HG02798 (cell line): ENCODE results near the gene TSPAN33.
A peak's percentile ranks its signal among the peaks of the same experiment; 100 is the strongest.

Experiments
- ATAC-seq: cut with Tn5 transposase; IDR thresholded peaks from one replicate; pipeline ENCODE4 v1.9.1; 2021; ENCODE audit warnings: mild to moderate bottlenecking; ENCODE audit not compliant: unreplicated experiment, poor library complexity

TSPAN33 gene

GRCh38 chr7:129134356-129134987 lies 10.0 kb upstream of the TSPAN33 start:
- no peak for ATAC-seq

GRCh38 chr7:129136887-129137642 lies 7.4 kb upstream of the TSPAN33 start:
- no peak for ATAC-seq

DNA sequence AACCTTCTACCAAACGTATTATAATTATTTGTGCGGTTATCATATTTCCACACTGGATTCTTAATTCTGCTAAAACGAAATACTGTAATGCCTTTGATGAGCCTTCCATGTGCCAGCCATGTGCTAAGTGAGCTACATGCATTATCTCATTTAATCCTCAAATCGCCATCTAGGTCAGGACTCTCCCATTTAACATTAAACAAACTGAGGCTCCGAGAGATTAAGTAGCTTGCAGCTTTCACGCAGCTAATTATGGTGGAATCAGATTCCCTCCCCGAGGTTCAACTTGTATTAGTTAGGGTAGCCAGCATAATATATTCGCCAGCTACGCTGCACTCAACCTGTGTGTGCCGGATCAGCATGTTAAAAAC lies 798 bp upstream of the TSPAN33 start:
- ATAC-seq, result no peak

DNA sequence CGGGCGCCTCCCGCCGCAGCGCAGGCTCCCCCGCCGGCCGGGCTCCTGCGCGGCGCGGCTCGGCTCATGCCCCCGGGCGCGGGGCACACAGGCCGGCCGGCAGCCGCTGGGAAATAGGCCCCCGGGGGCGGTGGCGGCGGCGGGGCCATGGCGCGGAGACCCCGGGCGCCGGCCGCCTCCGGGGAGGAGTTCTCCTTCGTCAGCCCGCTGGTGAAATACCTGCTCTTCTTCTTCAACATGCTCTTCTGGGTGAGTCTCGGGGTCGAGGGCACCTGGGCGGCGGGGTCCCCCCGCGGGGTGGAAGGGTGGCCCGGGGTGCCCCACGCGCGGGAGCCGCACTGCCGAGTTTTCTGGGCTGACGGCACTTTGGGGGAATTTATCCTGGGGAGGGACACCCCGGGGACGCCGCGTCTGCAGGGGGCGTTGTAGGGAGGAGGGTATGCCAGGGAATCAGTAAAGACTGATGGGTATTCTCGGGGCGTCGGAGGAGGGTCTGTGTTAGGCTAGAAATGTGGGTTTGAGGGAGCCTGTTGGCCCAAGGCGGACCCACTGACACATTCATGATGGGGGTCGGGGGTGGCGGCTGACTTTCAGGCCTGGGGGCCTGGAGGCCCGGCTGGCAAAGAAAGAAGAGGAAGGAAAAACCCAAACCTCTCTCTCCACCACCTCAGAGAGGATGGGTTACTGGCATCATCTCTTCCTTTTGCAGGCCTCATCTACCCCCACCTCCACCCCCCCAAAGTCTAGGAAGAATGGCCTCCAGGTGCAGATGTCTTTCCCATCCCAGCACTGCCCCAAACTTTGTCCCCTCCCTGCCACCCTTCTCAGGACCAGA lies 544 bp downstream of the TSPAN33 start:
- ATAC-seq, result peak; percentile 18

GRCh38 chr7:129146237-129146979 lies 1.9 kb downstream of the TSPAN33 start:
- ATAC-seq, result peak; percentile 63

- no peak for ATAC-seq
These were observed 3.2 kb downstream of the TSPAN33 start for GRCh38 chr7:129147731-129148130.

DNA sequence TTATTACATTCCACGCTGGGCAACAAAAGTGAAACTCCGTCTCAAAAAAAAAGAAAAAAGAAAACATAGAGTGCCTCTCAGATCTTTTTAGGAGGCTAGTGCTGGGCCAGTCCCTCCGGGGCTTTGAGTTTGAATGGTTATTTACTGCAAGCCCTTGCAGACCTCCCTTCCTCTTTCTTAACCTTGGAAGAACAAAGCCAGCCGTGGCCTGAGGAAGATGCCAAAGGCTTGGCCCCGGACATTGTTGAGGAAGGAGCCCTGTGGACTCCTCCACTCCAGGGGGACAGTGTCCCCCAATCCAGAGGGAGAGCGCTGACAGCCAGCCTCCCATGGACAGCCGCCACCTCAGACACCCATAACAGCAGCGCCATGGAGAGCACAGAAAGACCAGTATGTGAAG lies 5.0 kb downstream of the TSPAN33 start:
- ATAC-seq, result no peak

DNA sequence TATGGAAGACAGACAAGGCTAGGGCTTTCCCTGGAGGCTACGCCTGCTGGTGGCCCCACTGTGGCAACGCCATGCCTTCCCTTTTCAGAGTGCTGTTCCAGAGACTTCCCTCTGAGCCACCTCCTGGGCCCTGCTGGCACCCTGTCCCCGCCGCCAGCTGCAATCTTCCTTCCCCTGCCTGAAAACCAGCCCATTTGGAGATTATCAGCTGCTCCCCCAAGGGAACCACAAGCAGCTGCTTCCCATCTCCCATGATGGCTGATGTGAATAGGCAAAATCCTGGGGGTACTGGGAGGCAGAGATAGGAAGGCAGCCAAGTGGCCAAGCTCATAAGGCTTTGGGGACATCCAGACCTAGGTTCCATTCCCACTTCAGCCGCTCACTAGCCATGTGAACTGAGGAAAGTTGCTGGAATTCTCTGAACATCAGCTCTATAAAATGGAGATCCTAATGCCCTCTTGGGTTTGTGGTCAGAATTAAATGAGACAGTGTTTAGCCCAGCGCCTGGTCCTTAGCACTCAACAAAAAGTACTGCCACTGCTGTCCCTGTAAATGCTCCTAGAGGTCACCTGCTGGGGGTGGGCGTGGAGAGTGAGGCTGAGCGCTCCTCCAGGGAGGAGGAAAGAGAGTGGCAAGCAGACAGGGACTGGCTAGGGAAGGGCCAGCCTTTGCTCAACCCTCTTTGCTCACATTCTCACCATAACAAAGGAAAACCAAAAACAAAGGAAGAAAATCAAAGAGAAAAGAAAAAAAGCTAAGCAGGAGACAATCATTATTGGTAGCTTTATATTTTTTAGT lies 5.9 kb downstream of the TSPAN33 start:
- no peak for ATAC-seq

DNA sequence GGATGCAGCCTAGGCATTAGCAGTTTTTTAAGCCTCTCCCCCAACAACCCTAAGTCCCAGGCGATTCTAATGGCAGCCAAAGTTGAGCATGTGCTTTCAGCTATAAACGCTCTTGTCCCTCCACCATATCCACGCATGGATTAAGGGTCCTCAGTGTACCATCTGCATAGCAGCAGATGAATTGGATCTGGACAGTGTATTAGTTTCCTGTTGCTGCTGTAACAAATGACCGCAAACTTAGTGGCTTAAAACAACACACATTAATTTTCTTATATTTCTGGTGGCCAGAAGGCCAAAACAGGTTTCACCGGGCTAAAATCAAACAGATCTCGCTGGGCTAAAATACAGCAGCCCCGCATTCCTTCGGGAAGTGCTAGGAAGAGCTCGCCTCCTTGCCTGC lies 13.1 kb downstream of the TSPAN33 start:
- no peak for ATAC-seq

- no peak for ATAC-seq
These were observed 15.0 kb downstream of the TSPAN33 start for GRCh38 chr7:129159539-129159938.

DNA sequence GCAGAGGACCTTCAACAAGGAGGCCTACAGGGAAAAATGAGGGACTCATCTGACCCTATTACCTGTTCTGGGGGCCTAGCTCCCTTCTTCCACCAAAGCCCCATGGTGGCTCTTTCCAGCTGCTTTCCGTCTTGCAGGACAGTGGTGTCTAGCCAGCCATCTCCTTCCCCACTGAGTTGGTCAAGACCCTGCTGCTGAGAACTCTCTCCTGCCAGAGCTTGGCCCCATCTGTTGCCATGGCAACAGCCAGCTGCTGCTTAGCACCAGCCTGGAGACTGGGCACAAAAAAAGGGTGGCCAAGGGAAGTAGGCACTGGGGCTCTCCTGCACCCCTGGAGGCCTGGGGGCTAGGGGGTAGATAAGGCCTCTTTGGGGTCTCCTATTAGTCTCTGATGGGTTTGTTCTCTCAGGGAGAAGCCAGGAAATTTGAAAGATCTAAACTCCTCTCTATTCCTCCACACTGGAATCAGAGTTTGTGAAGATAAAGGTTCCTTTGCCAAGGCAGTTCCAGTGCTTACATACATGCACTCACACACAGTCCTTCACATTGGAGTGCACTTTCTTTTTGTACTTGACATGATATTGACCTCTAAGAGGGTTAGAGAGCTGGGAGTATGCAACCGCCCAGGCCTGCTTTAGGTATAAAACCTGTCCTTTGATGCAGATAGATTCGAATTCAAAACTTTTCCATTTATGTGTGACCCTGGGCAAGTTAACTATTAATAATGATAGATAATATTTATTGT lies 15.8 kb downstream of the TSPAN33 start:
- ATAC-seq, result no peak

GRCh38 chr7:129161524-129162225 lies 17.2 kb downstream of the TSPAN33 start:
- no peak for ATAC-seq

DNA sequence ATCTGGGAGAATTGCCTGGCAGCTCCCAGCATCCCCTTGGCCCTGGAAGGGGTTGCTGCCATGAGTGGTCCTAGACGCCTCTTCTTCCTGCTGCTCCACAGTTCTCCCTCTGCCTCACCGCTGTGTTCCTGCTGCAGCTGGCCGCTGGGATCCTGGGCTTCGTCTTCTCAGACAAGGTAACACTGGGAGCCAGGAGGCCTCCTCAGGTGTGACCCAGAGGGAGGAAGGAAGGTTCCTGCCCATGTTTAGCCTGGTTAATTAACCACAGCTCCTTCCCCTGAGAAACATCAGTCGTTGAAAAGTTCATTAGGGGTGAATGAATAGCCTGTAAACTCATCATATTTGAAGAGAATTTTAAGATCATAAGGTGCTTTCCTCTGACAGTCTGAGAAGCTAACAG lies 18.2 kb downstream of the TSPAN33 start:
- ATAC-seq, result no peak

DNA sequence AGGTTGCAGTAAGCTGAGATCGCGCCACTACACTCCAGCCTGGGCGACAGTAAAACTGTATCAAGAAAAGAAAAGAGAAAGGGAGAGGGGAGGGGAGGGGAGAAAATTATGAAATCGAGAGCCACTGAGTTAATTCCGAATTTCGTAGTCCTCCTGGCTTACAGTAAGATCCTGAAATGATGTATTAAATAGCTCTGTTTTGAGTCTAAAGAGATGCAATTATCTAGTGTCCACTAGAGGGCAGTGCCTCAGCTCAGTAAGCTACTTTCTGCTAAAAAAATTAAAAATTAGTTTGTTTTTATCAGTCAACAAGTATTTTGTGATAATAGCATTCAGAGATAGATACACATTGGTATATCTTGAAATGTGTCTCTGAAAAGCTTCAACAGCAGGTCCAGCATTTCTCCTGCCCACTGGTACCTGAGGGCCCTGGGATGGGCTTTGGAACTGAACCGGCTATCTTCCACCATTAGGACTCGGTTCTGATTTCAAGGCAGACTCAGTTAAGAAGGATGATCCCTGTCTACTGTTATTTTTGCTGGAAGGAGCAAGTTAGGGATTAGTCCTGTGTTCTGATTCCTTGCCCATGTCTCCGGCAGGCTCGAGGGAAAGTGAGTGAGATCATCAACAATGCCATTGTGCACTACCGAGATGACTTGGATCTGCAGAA lies 19.5 kb downstream of the TSPAN33 start:
- ATAC-seq, result no peak

GRCh38 chr7:129166745-129167144 lies 22.2 kb downstream of the TSPAN33 start:
- ATAC-seq, result peak; percentile 45

- no peak for ATAC-seq
These were observed 23.3 kb downstream of the TSPAN33 start for GRCh38 chr7:129167817-129168216.

DNA sequence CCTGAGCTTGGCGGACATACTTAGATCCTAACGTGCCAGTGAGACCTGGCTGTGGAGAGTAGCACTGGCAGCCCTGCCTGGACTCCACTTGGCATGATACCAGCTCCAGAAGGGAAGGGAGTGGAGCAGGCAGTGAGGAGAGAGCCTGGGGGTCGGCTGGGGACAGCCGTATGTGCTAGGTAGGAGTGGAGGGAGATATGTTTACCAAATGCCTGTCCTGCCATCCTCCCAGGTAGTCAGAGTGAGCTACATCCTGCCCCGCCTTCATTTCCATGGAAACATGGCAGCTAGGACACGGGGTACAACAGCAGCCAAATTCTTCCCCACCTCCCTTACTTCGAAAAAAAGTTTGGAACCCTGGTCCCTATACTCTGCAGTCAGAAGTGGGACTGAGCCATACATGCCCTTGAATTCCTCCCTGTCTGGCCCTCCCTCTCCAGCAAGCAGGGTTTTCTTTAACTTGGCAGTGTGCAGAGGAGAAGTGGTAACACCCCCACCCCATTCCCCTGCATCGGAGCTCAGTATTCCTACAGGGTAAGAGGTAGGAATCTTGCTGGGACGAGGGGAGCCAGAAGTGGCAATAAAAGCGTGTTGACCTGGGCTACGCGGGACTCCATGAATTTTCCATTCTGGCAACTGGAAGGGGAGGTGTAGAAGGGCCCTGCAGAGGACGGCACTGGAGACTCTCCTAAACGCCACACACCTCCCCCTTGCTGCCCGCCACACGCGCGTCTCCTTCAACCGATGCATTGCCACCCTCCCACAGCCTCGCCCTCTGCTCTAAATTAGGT lies 23.9 kb downstream of the TSPAN33 start:
- no peak for ATAC-seq
